RWPE2 (cell line): Measurements from ENCODE around the gene L2HGDH.

Source experiments
- ATAC-seq: fragments of 200-7000 bp; cut with Tn5 transposase; 3 replicates; pipeline ENCODE4 v1.9.1; 2021; ENCODE audit warnings: low read depth
- DNase-seq: peaks from one replicate; pipeline ENCODE4 v3.0.0-alpha.2; 2020; ENCODE audit warnings: low spot score
- H3K27ac ChIP-seq: fragments of 450-650 bp; 2 replicates; pipeline ENCODE4 v1.5.1; 2017; ENCODE audit warnings: mild to moderate bottlenecking; ENCODE audit not compliant: poor library complexity, severe bottlenecking
- H3K27me3 ChIP-seq: fragments of 250-450 bp; sonication (Bioruptor Pico); 2 replicates; pipeline ENCODE4 v1.5.1; 2021; ENCODE audit warnings: mild to moderate bottlenecking, moderate library complexity; ENCODE audit not compliant: insufficient read depth, poor library complexity, severe bottlenecking
- H3K36me3 ChIP-seq: fragments of 250-450 bp; sonication (Bioruptor Pico); 2 replicates; pipeline ENCODE4 v1.5.1; 2020; ENCODE audit warnings: low read depth, mild to moderate bottlenecking, moderate library complexity
- H3K4me1 ChIP-seq: fragments of 250-450 bp; sonication (Bioruptor Pico); 2 replicates; pipeline ENCODE4 v1.5.1; 2021; ENCODE audit warnings: mild to moderate bottlenecking, moderate library complexity; ENCODE audit not compliant: insufficient read depth, poor library complexity, severe bottlenecking
- H3K4me3 ChIP-seq: fragments of 250-450 bp; sonication (Bioruptor Pico); 2 replicates; pipeline ENCODE4 v1.5.1; 2021; ENCODE audit warnings: mild to moderate bottlenecking, moderate library complexity; ENCODE audit not compliant: severe bottlenecking
- H3K9me3 ChIP-seq: fragments of 250-450 bp; sonication (Bioruptor Pico); 2 replicates; pipeline ENCODE4 v1.5.1; 2021; ENCODE audit warnings: mild to moderate bottlenecking, moderate library complexity; ENCODE audit not compliant: severe bottlenecking
- TF ChIP-seq, protein P1 (sequence below): fragments of 450-650 bp; IDR thresholded peaks from one replicate; pipeline ENCODE4 v1.5.1; 2017; ENCODE audit warnings: mild to moderate bottlenecking, moderate library complexity; ENCODE audit not compliant: poor library complexity, severe bottlenecking

The L2HGDH gene

DNA sequence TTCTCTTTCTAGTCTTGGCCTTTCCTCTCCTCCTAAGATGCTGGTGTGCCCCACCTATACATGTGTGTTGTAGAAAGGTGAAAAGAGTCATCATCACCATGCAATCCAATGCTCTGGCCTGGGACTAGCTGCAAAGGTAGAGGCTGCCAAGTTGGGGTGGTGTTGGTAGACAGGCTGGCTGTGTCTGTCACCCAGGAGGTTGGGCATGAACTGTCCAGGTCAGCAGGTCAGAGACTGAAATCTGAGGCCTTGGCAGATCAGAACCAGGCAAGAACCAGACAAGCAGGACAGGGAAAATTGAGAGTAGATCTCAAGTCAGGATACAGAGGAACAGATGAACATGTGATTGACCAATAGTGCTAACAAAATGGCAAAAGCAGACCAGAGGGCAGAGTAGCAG, 26.2 kb downstream of the L2HGDH start:
- Histone ChIP-seq H3K36me3 (peaks cover 8% of the 10 kb centered on the region), H3K4me1 (no peaks in the 10 kb centered on the region), H3K27me3 (no peaks in the 10 kb centered on the region), H3K27ac (no peak overlapping the region), H3K9me3 (no peaks in the 10 kb centered on the region), H3K4me3 (no peak overlapping the region)
- no peak for ATAC-seq
- TF ChIP-seq, protein P1, sequence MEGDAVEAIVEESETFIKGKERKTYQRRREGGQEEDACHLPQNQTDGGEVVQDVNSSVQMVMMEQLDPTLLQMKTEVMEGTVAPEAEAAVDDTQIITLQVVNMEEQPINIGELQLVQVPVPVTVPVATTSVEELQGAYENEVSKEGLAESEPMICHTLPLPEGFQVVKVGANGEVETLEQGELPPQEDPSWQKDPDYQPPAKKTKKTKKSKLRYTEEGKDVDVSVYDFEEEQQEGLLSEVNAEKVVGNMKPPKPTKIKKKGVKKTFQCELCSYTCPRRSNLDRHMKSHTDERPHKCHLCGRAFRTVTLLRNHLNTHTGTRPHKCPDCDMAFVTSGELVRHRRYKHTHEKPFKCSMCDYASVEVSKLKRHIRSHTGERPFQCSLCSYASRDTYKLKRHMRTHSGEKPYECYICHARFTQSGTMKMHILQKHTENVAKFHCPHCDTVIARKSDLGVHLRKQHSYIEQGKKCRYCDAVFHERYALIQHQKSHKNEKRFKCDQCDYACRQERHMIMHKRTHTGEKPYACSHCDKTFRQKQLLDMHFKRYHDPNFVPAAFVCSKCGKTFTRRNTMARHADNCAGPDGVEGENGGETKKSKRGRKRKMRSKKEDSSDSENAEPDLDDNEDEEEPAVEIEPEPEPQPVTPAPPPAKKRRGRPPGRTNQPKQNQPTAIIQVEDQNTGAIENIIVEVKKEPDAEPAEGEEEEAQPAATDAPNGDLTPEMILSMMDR = no peak
- DNase-seq = no peak

DNA sequence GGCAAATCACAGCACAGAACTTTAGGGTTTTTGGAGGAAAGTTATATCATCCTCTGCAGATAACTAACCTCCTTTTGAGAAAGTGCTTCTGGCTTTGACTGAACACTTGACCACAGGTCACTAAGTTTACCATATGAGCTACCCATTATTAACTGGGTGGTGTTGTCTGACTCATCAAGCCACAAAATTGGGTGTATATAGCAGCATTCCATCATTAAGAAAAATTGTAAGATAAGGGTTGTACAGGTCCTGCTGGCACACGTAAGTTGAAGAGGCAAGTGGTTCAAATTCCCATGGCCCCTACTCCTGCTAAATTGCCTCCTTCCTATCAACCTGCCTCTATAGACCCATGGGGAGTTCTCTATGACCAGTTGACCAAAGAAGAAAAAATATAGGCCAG, 39.5 kb downstream of the L2HGDH start:
- no peak overlapping the region for H3K27ac ChIP-seq
- H3K4me1 ChIP-seq = peaks cover 9% of the 10 kb centered on the region
- no peaks in the 10 kb centered on the region; the same call in 1 of the 2 replicates for H3K36me3 ChIP-seq
- TF ChIP-seq, protein P1 = no peak
- H3K9me3 ChIP-seq = no peaks in the 10 kb centered on the region
- DNase-seq = no peak
- no peak overlapping the region for H3K4me3 ChIP-seq
- peak; percentile 54 for ATAC-seq
- H3K27me3 ChIP-seq = no peaks in the 10 kb centered on the region

DNA sequence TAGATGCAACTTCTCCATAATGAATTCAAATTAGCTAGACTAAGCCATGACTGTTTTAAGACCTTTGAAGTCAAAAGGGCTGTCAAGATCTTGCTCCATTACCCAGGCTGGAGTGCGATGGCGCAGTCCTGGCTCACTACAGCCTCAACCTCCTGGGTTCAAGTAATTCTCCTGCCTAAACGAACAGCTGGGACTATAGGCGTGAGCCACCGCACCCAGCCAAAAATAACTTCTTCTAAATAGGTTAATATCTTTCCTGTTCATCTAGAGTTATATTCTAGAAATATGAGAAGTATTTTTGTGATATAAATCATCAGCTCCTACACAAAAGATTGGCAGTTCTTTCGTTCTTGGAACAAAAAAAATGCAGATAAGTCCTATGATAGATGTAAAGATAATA, 41.1 kb downstream of the L2HGDH start:
- Histone ChIP-seq H3K4me1 (peaks cover 9% of the 10 kb centered on the region), H3K27me3 (no peaks in the 10 kb centered on the region), H3K27ac (no peak overlapping the region), H3K9me3 (no peaks in the 10 kb centered on the region), H3K4me3 (no peak overlapping the region), H3K36me3 (no peaks in the 10 kb centered on the region; the same call in 1 of the 2 replicates)
- TF ChIP-seq, protein P1 = no peak
- ATAC-seq (no peak), DNase-seq (no peak)

DNA sequence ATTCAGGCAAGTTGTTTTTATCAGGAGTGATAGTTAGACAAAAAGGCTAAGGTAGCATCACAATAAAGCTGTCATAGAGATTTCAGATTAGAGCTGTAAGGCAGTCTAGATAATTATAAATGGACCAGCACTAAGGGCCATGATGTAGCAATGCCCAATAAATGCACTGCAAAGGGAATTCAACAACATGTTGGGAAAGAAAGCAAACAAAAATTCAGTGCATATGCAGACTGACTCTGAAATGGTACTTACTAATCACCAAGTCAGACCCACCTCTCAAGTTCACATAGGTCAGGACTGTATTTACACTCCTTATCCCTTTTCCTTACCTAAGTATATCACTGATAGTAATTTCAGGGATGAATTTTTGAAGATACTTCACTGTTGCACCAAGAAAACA, 47.0 kb downstream of the L2HGDH start:
- Histone ChIP-seq H3K4me3 (no peak overlapping the region), H3K27me3 (no peaks in the 10 kb centered on the region), H3K27ac (no peak overlapping the region), H3K4me1 (no peaks in the 10 kb centered on the region), H3K9me3 (no peaks in the 10 kb centered on the region), H3K36me3 (peaks cover 13% of the 10 kb centered on the region)
- no peak for DNase-seq
- TF ChIP-seq, protein P1 = no peak
- ATAC-seq = no peak

DNA sequence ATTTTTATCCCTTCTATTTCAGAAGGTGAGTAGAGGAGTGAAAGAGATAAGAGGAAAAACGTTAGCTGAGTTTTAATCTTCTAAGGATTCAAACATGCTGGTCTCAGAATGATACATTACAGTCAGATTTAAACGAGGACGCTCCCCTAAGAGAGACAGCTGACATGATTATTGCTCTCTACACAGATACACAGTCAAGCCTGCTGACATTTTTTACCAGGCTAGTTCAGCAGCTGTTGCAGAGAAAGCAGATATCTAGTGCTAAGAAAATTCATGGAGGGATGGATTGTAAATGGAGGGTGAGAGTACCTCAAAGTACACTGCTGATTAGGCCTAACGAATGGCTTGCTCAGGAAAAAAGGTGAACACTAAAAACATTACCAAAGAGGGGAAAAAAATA, 48.7 kb downstream of the L2HGDH start:
- TF ChIP-seq, protein P1 = no peak

More for the DNA sequence above, 48.7 kb downstream of the L2HGDH start:
- H3K27me3 ChIP-seq = no peaks in the 10 kb centered on the region
- H3K36me3 ChIP-seq = peaks cover 13% of the 10 kb centered on the region
- H3K27ac ChIP-seq = no peak overlapping the region
- H3K4me1 ChIP-seq = no peaks in the 10 kb centered on the region
- no peaks in the 10 kb centered on the region for H3K9me3 ChIP-seq
- no peak for ATAC-seq
- no peak for DNase-seq
- H3K4me3 ChIP-seq = no peak overlapping the region
